AML-193 (cell line): Measurements from ENCODE around the gene ZNF189.
A peak's percentile ranks its signal among the peaks of the same experiment; 100 is the strongest.

Source experiments
- DNase-seq, 2 experiments: peaks; one replicate each; lab custom pipeline; 2025; lab: John Stamatoyannopoulos, UW

ZNF189 gene

GRCh38 chr9:101418518-101419430 lies 20.1 kb downstream of the ZNF189 start:
- DNase-seq = no peak

- no peak for DNase-seq
Observed at GRCh38 chr9:101419863-101420262, 21.2 kb downstream of the ZNF189 start.

- no peak for DNase-seq
Observed at GRCh38 chr9:101421653-101422065, 23.0 kb downstream of the ZNF189 start.

GRCh38 chr9:101427358-101427757 lies 28.7 kb downstream of the ZNF189 start:
- DNase-seq = no peak

- DNase-seq = no peak
Observed at GRCh38 chr9:101427957-101428655, 29.5 kb downstream of the ZNF189 start.

- DNase-seq = no peak
Observed at GRCh38 chr9:101428909-101429308, 30.3 kb downstream of the ZNF189 start.

- no peak for DNase-seq
Observed at GRCh38 chr9:101429736-101430135, 31.1 kb downstream of the ZNF189 start.

- no peak for DNase-seq
Observed at GRCh38 chr9:101432171-101432570, 33.5 kb downstream of the ZNF189 start.

- no peak for DNase-seq
Observed at GRCh38 chr9:101432740-101433139, 34.1 kb downstream of the ZNF189 start.

- DNase-seq = no peak
Observed at GRCh38 chr9:101433229-101433628, 34.6 kb downstream of the ZNF189 start.

GRCh38 chr9:101434998-101435397 lies 36.3 kb downstream of the ZNF189 start:
- no peak for DNase-seq

- no peak for DNase-seq
Observed at GRCh38 chr9:101435601-101436079, 37.0 kb downstream of the ZNF189 start, which contains the start of gene ALDOB. Gene ALDOB, minus strand, starts transcription at chr9:101435774. Its CDS starts 4,887 bp downstream, at chr9:101430887.

- DNase-seq = no peak
Observed at GRCh38 chr9:101437806-101438232, 39.2 kb downstream of the ZNF189 start.

GRCh38 chr9:101438523-101438922 lies 39.9 kb downstream of the ZNF189 start:
- DNase-seq = no peak

GRCh38 chr9:101440714-101441230 lies 42.1 kb downstream of the ZNF189 start:
- DNase-seq = peak; percentile 12 to 24

GRCh38 chr9:101442318-101442717 lies 43.7 kb downstream of the ZNF189 start:
- DNase-seq = no peak

GRCh38 chr9:101442736-101443135 lies 44.1 kb downstream of the ZNF189 start:
- no peak for DNase-seq

- no peak for DNase-seq
Observed at GRCh38 chr9:101443364-101443771, 44.7 kb downstream of the ZNF189 start.

- DNase-seq = peak; percentile 4 to 5
Observed at GRCh38 chr9:101445353-101446029, 46.8 kb downstream of the ZNF189 start.

GRCh38 chr9:101446732-101447131 lies 48.1 kb downstream of the ZNF189 start:
- DNase-seq = no peak

- no peak for DNase-seq
Observed at GRCh38 chr9:101448680-101449070, 50.0 kb downstream of the ZNF189 start.
